Fibroblast of the aortic adventitia (primary cell): Measurements from ENCODE around the gene VAMP1. TPM values are rescaled to one million over a fixed set of nuclear protein-coding genes. Genes with fewer than 3 reads are reported as not detected.

Experiments
- DNase-seq: peaks from one replicate; pipeline ENCODE4 v3.0.0-alpha.2; 2010; ENCODE audit warnings: low read depth
- H3K4me3 ChIP-seq: 2 replicates; pipeline ENCODE4 v1.5.1; 2011; ENCODE audit warnings: low read depth, mild to moderate bottlenecking, control low read depth, low read length, moderate library complexity
- total RNA-seq: library from RNA; depleted of rRNA; stranded (reverse); fragments of >200 nt; gene quantifications from 2 replicates; pipeline ENCODE4 v1.2.3, GENCODE V29; 2012; ENCODE audit warnings: low replicate concordance
- TF ChIP-seq, protein P1 (sequence below): IDR thresholded peaks from 2 replicates; pipeline ENCODE4 v1.5.1; 2011; ENCODE audit warnings: mild to moderate bottlenecking, low read length, control low read depth, inconsistent platforms; ENCODE audit not compliant: insufficient read depth

VAMP1 gene
- total RNA-seq, 1 donor: 9.0 TPM

DNA sequence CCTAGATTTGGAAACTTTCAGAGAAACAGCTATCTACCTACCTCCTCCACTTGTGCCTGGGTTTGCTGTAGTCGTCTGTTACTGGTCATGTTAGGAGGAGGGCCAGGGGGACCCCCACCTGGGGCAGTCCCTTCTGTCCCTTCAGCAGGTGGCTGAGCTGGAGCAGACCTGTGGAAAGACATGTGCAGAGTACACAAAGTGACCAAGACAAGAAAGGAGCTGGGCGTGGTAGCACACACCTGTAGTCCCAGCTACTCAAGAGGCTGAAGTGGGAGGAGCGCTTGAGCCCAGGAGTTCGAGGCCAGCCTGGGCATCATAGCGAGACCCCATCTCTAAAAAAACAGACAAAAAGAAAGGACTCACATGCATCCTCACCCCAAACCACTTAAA, 4.3 kb downstream of the VAMP1 start:
- TF ChIP-seq, protein P1, sequence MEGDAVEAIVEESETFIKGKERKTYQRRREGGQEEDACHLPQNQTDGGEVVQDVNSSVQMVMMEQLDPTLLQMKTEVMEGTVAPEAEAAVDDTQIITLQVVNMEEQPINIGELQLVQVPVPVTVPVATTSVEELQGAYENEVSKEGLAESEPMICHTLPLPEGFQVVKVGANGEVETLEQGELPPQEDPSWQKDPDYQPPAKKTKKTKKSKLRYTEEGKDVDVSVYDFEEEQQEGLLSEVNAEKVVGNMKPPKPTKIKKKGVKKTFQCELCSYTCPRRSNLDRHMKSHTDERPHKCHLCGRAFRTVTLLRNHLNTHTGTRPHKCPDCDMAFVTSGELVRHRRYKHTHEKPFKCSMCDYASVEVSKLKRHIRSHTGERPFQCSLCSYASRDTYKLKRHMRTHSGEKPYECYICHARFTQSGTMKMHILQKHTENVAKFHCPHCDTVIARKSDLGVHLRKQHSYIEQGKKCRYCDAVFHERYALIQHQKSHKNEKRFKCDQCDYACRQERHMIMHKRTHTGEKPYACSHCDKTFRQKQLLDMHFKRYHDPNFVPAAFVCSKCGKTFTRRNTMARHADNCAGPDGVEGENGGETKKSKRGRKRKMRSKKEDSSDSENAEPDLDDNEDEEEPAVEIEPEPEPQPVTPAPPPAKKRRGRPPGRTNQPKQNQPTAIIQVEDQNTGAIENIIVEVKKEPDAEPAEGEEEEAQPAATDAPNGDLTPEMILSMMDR: no peak
- no peak overlapping the region for H3K4me3 ChIP-seq
- no peak for DNase-seq

DNA sequence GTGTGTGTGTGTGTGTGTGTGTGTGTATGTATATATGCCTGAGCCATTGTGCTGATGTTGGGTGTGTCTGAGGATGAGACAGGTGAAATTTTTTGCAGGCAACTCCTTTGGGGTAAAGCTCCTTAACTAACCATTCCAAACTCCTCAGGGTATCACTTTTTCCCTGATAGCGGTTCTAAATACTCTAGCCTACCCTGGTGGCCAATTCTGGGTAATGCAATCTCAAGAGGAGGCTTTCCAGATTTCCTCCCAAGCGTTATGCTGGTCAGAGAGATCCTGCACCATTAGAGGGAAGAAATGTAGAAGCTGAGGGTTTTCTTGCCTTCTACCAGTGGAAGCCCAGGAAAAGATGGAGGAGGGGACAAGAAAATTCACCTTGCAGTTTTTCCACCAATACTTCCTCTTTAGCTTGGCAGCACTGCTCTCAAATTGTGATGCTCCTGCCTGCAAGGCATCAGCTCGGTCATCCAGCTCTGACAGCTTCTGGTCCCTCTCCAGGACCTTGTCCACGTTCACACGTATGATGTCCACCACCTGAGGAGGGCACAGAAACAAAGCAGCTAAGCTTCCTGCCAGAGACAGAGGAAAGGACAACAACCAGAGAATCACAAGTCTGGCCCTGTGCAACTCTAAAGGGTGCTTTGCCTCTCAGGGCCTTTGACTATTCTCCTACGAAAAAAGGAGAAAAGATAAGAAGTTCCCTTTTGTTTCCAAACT, 4.9 kb downstream of the VAMP1 start:
- DNase-seq: peak; percentile 89
- H3K4me3 ChIP-seq: no peak overlapping the region
- TF ChIP-seq, protein P1: peak; percentile 96

DNA sequence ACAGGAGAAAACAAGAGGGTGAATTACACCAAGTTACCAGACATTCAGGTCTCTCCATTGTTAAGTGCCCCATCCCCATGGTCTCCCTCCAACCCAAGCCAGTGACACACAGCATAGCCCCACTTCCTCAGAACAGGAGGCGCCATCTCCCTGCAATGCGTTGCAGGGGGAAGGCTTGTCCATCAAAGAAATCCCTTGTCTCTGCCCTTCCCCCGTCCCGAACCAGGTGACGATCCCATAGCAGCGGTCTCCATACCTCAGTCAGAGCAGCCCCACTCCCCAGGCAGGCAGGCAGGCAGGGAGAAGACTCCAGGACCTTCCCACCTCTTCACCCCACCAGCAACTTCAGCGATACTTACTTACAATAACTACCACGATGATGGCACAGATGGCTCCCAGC, 5.9 kb downstream of the VAMP1 start:
- TF ChIP-seq, protein P1: no peak
- no peak for DNase-seq
- H3K4me3 ChIP-seq: no peak overlapping the region

DNA sequence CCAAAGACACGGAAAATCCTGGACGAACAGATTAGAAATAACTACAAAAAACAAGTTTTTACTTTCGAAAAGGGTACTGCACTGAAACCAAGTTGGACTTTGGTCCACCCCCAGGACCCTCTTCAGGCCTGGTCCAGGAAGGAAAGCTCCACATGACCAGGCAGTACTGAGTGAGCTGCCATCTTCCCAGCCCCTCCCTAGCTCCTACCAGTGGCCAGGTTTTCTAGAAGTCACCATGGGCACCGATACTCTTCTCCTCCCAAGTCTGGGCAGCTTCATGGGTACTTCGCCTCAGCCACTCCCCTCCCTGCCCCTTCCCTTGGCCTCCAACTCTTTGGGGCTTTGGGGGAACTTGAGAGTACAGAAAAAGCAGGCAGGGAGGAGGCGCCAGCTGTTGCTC, 6.6 kb downstream of the VAMP1 start:
- H3K4me3 ChIP-seq: no peak overlapping the region
- TF ChIP-seq, protein P1: no peak
- DNase-seq: no peak

DNA sequence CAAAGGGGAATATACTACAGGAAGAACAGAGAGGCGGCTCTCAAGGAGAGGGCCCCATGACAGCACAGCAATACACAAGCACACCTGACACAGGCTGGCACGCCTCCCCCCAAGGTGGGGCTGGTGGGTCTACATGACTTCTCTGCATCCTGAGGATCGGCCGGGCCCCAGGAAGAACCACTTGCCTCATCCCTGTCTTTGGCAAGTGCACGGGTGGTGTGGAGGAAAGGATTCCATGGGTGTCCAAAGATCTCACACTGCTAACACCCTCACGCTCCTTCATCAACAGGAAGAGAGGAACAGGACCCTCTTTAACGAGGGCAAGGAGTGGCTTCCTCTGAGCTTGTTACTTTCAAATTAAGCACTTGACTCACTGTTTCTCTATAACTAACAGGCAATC, 7.3 kb downstream of the VAMP1 start:
- H3K4me3 ChIP-seq: no peak overlapping the region
- no peak for DNase-seq
- TF ChIP-seq, protein P1: no peak

DNA sequence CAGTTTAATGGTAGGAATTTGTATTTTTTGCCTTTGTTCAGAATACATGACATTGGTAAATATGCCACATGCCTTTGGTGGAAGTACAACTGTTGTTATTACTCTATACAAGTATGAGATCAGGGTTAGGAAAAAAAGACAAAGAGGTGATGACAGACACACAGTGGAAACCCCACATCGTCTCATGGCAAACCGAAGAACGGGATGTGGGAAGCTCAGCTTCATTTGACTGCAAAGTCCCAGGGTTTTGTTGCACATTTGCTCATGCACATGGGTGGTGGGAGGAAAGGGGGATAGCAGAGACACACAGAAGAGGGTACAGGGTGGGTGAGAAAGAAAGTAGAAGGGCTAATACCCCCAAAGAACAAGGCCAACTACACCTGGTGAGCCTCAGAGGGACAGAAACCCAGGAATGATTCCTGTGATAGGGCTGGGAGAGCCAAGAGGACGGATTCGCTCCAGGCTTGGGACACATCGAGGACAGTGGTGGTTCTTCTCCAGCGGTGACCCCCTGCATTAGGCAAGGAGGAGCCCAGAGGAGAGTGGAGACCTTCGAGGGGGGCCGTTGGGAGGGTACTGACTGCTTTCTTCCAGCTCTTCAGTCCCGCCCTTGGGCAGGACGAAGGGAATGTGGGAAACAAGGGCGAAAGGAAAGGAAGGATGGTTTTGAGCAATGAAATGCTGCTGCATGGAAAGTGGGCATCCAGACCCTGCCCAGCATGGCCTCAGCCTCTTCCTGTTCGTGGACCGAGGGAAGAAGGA, 8.1 kb downstream of the VAMP1 start:
- H3K4me3 ChIP-seq: no peak overlapping the region
- TF ChIP-seq, protein P1: no peak
- DNase-seq: no peak
